GM12873 (cell line): Measurements from ENCODE around the gene WNT9B.

ENCODE experiments used
- CTCF ChIP-seq: IDR thresholded peaks from 2 replicates; pipeline ENCODE4 v1.5.1; 2012; ENCODE audit warnings: low read depth, mild to moderate bottlenecking, moderate library complexity, low read length, control low read depth; ENCODE audit not compliant: insufficient read depth; ENCODE audit errors: missing control alignments

Gene WNT9B

DNA sequence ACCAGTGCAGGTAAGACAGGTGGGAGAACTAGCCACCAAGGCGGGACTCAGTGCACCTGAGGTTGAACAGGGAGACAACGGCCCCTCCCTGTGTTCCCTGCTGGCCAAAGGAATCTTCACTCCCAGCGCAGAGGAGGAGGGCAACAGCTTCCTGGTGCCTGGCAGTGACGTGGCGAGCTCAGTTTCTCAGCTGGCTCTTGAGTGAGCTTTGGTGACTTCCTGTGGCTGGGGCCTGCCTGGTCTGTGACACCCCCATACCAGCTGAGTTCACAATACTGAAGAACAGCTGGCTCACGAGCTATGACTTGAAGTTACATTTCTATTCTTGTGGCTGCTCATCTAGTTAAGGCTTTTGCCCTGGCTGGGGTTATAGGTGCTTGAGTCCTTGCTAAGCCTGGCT, 26.1 kb downstream of the WNT9B start:
- TF ChIP-seq CTCF: no peak

- TF ChIP-seq CTCF: no peak
These were observed 26.7 kb downstream of the WNT9B start for GRCh38 chr17:46878055-46878454.

DNA sequence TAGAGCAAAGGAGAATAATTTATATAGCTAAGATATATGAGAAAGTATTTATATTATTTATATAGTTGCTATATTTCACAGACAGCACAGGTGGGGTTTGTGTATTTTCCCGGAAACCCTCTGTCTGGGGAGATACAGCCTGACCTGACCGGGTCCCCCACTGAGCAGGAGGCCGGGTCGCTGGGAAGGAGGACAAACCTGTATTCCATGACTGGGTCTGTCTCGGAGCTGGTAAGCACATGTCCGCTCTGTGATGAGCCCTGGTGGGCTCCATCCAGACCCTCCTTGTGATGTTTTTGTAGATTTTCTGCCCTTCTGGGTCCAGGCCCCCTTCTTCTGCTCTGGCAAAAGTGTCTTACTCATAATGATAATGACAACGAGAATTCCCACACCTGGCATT, 27.7 kb downstream of the WNT9B start:
- TF ChIP-seq CTCF: no peak

DNA sequence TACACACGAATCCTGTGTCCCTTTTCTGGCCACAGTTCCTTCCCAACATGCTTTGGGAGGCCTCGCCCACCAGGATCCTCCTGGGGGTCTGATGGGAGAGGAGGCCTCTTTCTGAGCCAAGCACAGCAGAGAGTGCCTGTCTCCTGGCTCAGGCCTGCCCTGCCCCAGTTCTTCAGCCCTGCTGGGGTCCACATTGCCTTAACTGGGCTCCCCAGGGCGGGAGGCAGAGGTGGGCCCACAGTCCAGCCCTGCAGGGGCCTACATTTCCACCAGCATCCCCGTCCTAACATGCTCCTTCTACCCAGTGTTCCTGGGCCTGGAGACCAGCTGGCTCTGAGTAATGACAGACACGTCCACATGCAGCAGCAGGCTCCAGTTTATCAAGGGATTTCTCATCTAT, 29.6 kb downstream of the WNT9B start:
- no peak for TF ChIP-seq CTCF

GRCh38 chr17:46882666-46883065, 31.3 kb downstream of the WNT9B start:
- TF ChIP-seq CTCF: no peak

- no peak for TF ChIP-seq CTCF
These were observed 32.6 kb downstream of the WNT9B start for GRCh38 chr17:46883871-46884520.

GRCh38 chr17:46884552-46884951, 33.2 kb downstream of the WNT9B start:
- no peak for TF ChIP-seq CTCF
